ENCODE results near the gene TARS2. TPM values are rescaled to one million over a fixed set of nuclear protein-coding genes. Genes with fewer than 3 reads are reported as not detected.
A peak's percentile ranks its signal among the peaks of the same experiment; 100 is the strongest.

The TARS2 gene
- total RNA-seq, 2 experiments from 2014 or later, result 44.8 to 46.2 TPM

GRCh38 chr1:150544204-150544603 is 57.0 kb downstream of the TARS2 start:
- DNase-seq, result no peak
- Mint-ChIP-seq H3K4me3 (no peak overlapping the region), H3K9me3 (no peaks in the 10 kb centered on the region), H3K4me1 (peaks cover 3% of the 10 kb centered on the region), H3K27me3 (peaks cover 47% of the 10 kb centered on the region), H3K36me3 (no peaks in the 10 kb centered on the region), H3K27ac (no peak overlapping the region)

GRCh38 chr1:150545486-150546032 is 58.3 kb downstream of the TARS2 start:
- Mint-ChIP-seq H3K27ac (no peak overlapping the region), H3K27me3 (peaks cover 60% of the 10 kb centered on the region), H3K9me3 (no peaks in the 10 kb centered on the region), H3K36me3 (no peaks in the 10 kb centered on the region), H3K4me3 (no peak overlapping the region), H3K4me1 (peaks cover 7% of the 10 kb centered on the region)
- DNase-seq, result no peak

GRCh38 chr1:150546294-150546937 is 59.2 kb downstream of the TARS2 start:
- DNase-seq, result no peak
- Mint-ChIP-seq H3K27ac (no peak overlapping the region), H3K4me3 (no peak overlapping the region), H3K36me3 (no peaks in the 10 kb centered on the region), H3K4me1 (peaks cover 9% of the 10 kb centered on the region), H3K9me3 (no peaks in the 10 kb centered on the region), H3K27me3 (peaks cover 68% of the 10 kb centered on the region)

DNA sequence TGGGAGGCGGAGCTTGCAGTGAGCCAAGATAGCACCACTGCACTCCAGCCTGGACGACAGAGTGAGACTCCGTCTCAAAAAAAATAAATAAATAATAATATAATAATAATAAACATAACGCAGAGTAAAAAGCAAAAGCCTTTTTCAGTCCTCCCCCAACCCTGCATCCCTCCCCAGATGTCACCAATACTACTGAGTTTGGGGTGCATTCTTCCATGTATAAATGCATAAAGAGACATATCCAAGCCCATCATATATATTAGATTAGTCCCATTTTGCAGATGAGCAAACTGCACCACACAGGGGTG is 61.1 kb downstream of the TARS2 start:
- Mint-ChIP-seq H3K4me3 (peak overlapping the region; percentile 72), H3K9me3 (no peaks in the 10 kb centered on the region), H3K27ac (no peak overlapping the region), H3K4me1 (peaks cover 18% of the 10 kb centered on the region), H3K27me3 (peaks cover 65% of the 10 kb centered on the region), H3K36me3 (no peaks in the 10 kb centered on the region)
- no peak for DNase-seq

- Mint-ChIP-seq H3K36me3 (no peaks in the 10 kb centered on the region), H3K27ac (no peak within 1 kb of the TSS), H3K4me1 (peaks cover 18% of the 10 kb centered on the region), H3K9me3 (no peaks in the 10 kb centered on the region), H3K4me3 (peak within 1 kb of the TSS; percentile 73), H3K27me3 (peaks cover 60% of the 10 kb centered on the region)
- DNase-seq, result peak; percentile 61
Measured at GRCh38 chr1:150548632-150549495, 61.6 kb downstream of the TARS2 start, which contains the start of gene ADAMTSL4. Gene ADAMTSL4 (plus strand): TSS chr1:150549408. CDS start chr1:150552289, 2,881 bp downstream.

DNA sequence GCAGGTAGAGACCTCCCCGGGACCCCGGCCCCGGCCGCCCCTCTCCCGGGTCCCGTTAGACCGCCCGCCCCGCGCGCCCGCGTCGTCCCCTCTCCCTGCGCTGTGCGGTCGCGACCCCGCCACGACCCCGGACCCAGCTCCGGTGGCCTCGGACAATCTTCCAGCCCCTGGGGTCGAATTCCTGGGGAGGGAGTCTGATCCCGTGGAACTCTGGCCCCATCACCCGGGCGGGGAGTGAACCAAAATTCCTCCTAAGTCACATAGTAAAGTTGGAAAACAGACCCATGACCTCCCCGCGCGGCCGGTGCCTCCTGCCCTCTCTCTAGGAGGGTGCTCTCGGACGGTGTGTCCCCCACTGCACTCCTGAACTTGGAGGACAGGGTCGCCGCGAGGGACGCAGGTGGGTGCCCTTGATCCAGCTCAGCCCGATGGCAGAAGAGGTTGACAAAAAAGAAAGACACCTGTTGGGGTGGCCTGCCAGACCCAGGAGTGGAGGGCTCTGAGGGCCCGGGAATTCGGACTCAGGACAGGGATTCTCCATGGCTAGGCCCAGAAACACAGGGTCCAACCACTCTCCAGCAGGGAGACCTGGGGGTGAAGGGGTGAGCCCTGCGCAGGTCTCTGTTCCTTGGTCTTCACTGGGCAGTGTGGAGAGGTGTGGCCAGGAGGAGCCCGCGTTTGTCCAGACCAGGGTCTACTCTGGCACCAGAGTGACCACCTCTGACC is 62.4 kb downstream of the TARS2 start:
- DNase-seq, result no peak
- Mint-ChIP-seq H3K27ac (no peak overlapping the region), H3K4me1 (peaks cover 18% of the 10 kb centered on the region), H3K4me3 (peak overlapping the region; percentile 73), H3K36me3 (no peaks in the 10 kb centered on the region), H3K9me3 (no peaks in the 10 kb centered on the region), H3K27me3 (peaks cover 53% of the 10 kb centered on the region)

- H3K4me3 Mint-ChIP-seq, result no peak overlapping the region
- no peaks in the 10 kb centered on the region for H3K36me3 Mint-ChIP-seq
- H3K9me3 Mint-ChIP-seq, result no peaks in the 10 kb centered on the region
- H3K27me3 Mint-ChIP-seq, result peaks cover 50% of the 10 kb centered on the region
- H3K4me1 Mint-ChIP-seq, result peaks cover 18% of the 10 kb centered on the region
- H3K27ac Mint-ChIP-seq, result no peak overlapping the region
- DNase-seq, result no peak
Measured at GRCh38 chr1:150550222-150551050, 63.2 kb downstream of the TARS2 start.

- Mint-ChIP-seq H3K9me3 (no peaks in the 10 kb centered on the region), H3K4me1 (peaks cover 18% of the 10 kb centered on the region), H3K4me3 (no peak overlapping the region), H3K27me3 (peaks cover 45% of the 10 kb centered on the region), H3K27ac (no peak overlapping the region), H3K36me3 (no peaks in the 10 kb centered on the region)
- no peak for DNase-seq
Measured at GRCh38 chr1:150551051-150551783, 64.0 kb downstream of the TARS2 start.

DNA sequence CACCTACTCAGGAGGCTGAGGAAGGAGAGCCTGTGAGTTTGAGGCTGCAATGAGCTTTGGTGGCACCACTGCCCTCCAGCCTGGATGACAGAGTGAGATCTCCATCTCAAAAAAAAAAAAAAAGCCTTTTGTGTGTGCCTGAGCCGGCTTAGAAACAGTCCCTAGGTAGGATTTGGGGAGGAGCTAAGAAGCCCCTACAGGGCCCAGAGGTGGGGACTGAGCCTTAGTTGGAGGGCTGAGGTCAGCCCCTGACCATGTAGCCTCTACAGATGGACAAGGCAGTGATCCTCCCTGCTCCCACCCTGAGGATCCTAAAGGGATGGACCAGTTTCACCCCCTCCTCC is 64.5 kb downstream of the TARS2 start:
- Mint-ChIP-seq H3K36me3 (no peaks in the 10 kb centered on the region), H3K27me3 (peaks cover 40% of the 10 kb centered on the region), H3K4me1 (peaks cover 18% of the 10 kb centered on the region), H3K27ac (no peak overlapping the region), H3K9me3 (no peaks in the 10 kb centered on the region), H3K4me3 (no peak overlapping the region)
- DNase-seq, result no peak

DNA sequence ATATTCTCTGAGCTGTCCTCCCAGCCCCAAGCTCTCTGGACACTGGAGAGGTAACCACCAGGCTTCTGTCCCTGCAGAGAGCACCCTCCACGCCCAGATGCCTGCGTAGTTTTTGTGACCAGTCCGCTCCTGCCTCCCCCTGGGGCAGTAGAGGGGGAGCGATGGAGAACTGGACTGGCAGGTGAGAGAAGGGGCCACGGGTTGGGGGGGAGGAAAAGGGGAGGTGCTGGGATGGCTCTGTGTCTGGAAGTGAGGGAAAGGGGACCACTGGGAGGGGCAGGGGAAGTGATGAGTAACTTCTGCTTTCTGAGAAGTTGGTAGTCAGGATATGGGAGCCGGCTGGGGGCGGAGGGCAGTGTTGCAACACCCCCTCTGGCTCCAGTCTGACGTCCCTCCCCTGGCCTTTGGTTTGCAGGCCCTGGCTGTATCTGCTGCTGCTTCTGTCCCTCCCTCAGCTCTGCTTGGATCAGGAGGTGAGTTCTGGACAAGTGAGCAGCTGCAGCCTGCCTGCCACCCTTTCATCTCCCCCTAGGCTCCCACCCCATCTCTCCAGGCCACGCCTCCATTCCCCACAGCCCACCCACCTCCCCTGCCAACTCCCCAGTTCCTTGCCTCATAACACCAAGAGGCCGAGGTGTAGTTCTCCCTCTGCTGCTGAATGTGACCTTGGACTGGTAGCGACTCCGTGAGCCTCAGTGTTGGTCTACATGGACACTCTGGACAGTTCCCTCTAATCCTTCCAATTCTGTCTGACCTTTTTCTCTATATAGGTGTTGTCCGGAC is 65.1 kb downstream of the TARS2 start:
- H3K27ac Mint-ChIP-seq, result no peak overlapping the region
- no peak overlapping the region for H3K4me3 Mint-ChIP-seq
- H3K4me1 Mint-ChIP-seq, result peaks cover 18% of the 10 kb centered on the region
- H3K27me3 Mint-ChIP-seq, result peaks cover 35% of the 10 kb centered on the region
- DNase-seq, result no peak
- H3K36me3 Mint-ChIP-seq, result no peaks in the 10 kb centered on the region
- no peaks in the 10 kb centered on the region for H3K9me3 Mint-ChIP-seq

DNA sequence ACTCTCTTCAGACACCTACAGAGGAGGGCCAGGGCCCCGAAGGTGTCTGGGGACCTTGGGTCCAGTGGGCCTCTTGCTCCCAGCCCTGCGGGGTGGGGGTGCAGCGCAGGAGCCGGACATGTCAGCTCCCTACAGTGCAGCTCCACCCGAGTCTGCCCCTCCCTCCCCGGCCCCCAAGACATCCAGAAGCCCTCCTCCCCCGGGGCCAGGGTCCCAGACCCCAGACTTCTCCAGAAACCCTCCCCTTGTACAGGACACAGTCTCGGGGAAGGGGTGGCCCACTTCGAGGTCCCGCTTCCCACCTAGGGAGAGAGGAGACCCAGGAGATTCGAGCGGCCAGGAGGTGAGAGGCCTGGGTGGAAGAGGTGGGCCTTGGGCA is 65.7 kb downstream of the TARS2 start:
- H3K27me3 Mint-ChIP-seq, result peaks cover 33% of the 10 kb centered on the region
- DNase-seq, result no peak
- H3K27ac Mint-ChIP-seq, result no peak overlapping the region
- no peaks in the 10 kb centered on the region for H3K36me3 Mint-ChIP-seq
- no peaks in the 10 kb centered on the region for H3K9me3 Mint-ChIP-seq
- H3K4me1 Mint-ChIP-seq, result peaks cover 18% of the 10 kb centered on the region
- H3K4me3 Mint-ChIP-seq, result no peak overlapping the region

DNA sequence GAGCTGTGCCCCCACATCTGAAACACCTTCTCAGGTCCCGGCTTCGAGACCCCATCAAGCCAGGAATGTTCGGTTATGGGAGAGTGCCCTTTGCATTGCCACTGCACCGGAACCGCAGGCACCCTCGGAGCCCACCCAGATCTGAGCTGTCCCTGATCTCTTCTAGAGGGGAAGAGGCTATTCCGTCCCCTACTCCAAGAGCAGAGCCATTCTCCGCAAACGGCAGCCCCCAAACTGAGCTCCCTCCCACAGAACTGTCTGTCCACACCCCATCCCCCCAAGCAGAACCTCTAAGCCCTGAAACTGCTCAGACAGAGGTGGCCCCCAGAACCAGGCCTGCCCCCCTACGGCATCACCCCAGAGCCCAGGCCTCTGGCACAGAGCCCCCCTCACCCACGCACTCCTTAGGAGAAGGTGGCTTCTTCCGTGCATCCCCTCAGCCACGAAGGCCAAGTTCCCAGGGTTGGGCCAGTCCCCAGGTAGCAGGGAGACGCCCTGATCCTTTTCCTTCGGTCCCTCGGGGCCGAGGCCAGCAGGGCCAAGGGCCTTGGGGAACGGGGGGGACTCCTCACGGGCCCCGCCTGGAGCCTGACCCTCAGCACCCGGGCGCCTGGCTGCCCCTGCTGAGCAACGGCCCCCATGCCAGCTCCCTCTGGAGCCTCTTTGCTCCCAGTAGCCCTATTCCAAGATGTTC is 66.3 kb downstream of the TARS2 start:
- Mint-ChIP-seq H3K27ac (no peak overlapping the region), H3K4me3 (no peak overlapping the region), H3K36me3 (no peaks in the 10 kb centered on the region), H3K4me1 (peaks cover 15% of the 10 kb centered on the region), H3K9me3 (no peaks in the 10 kb centered on the region), H3K27me3 (peaks cover 27% of the 10 kb centered on the region)
- no peak for DNase-seq

DNA sequence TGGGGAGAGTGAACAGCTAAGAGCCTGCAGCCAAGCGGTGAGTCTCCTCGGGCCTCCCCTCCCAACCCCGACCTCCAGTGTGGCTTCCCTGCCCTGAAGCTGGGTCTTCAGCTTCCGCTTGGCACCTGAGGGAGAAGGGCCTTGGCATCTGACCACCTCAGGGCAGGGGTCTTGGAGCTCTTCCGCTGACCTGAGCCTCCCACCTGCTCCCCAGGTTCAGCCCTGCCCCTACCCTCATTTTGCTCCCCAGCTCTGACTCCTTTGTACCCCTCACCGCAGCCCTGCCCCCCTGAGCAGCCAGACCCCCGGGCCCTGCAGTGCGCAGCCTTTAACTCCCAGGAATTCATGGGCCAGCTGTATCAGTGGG is 66.8 kb downstream of the TARS2 start:
- Mint-ChIP-seq H3K27me3 (peaks cover 27% of the 10 kb centered on the region), H3K4me3 (no peak overlapping the region), H3K4me1 (peaks cover 14% of the 10 kb centered on the region), H3K36me3 (no peaks in the 10 kb centered on the region), H3K27ac (no peak overlapping the region), H3K9me3 (no peaks in the 10 kb centered on the region)
- no peak for DNase-seq
